ENCODE results near the gene KIZ.
A peak's percentile ranks its signal among the peaks of the same experiment; 100 is the strongest.

The KIZ gene

GRCh38 chr20:21099751-21100577, 25.9 kb upstream of the KIZ start:
- Histone ChIP-seq H3K4me1 (peaks cover 0 to 40% (median 33%) of the 10 kb centered on the region in 4 donors), H3K27ac (no peak overlapping the region), H3K36me3 (no peaks in the 10 kb centered on the region), H3K4me3 (peak overlapping the region; percentile 30 to 40), H3K9me3 (no peaks in the 10 kb centered on the region), H3K27me3 (peaks cover 0 to 85% of the 10 kb centered on the region in 2 donors)
- TF ChIP-seq CTCF (IDR thresholded peaks at IDR 0.05): no peak
- intact Hi-C loops (cut with DNase I; ENCODE audit: low total_unique reads): no loop called here
- peak in 1 of 2 donors; percentile 29 for DNase-seq

DNA sequence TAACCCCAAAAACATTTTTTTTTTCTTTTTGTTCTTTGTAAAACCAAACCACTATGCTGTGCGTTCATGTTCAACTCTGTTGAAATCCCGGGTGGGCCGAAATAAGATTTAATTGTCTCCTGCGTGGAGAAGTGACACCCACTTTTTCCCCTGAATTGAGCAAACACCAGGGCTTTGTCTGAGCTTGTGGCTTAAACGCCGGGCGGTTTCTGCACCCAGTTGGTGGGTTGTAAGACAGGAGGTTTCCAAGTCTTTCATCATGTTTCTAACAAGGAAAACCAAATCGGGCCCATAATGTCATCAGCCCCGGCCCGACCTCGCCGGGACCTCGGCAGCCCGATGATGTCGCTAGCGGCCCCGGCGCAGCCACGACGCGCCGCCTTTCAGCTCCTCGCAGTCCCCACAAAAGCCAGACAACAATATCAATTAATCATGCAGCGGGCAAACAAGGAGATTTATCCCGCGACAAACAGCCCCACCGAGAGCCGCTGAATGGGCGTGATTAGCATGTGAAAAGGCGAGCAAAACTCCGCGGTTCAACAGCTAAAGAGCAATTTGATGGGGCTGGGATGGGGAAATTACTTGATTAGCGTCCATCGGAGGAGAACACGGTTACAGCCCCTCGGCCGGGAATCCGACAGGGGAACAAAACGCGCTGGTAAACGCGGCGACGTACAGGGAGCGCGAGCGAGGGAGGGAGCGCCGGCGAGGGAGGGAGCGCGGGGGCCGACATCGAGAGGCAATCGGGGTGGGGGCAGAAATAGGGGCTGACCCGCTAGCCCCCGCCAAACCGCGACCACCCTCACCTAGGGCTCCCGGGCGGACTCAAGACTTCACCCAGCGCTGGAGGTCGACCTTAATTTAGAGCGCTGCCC, 25.1 kb upstream of the KIZ start:
- no peaks in the 10 kb centered on the region for H3K9me3 ChIP-seq
- H3K36me3 ChIP-seq: no peaks in the 10 kb centered on the region
- no peak overlapping the region for H3K27ac ChIP-seq
- TF ChIP-seq CTCF (IDR thresholded peaks at IDR 0.05): no peak
- intact Hi-C loops (cut with DNase I; ENCODE audit: low total_unique reads): no loop called here
- H3K4me3 ChIP-seq: peak overlapping the region; percentile 30 to 40
- H3K4me1 ChIP-seq: peaks cover 0 to 49% (median 41%) of the 10 kb centered on the region in 4 donors
- peaks cover 0 to 94% of the 10 kb centered on the region in 2 donors for H3K27me3 ChIP-seq
- no peak for DNase-seq

GRCh38 chr20:21101453-21101931, 24.4 kb upstream of the KIZ start:
- TF ChIP-seq CTCF (IDR thresholded peaks at IDR 0.05): no peak

GRCh38 chr20:21101932-21102575, 23.8 kb upstream of the KIZ start:
- TF ChIP-seq CTCF (IDR thresholded peaks at IDR 0.05): no peak
- Histone ChIP-seq H3K27me3 (peaks cover 0 to 99% of the 10 kb centered on the region in 2 donors), H3K9me3 (no peaks in the 10 kb centered on the region), H3K4me3 (peak overlapping the region; percentile 30 to 40), H3K36me3 (no peaks in the 10 kb centered on the region), H3K27ac (no peak overlapping the region), H3K4me1 (peaks cover 0 to 54% (median 46%) of the 10 kb centered on the region in 4 donors)
- intact Hi-C loops (cut with DNase I; ENCODE audit: low total_unique reads): no loop called here
- peak in 1 of 2 donors; percentile 42 for DNase-seq

More at GRCh38 chr20:21101453-21101931, 24.4 kb upstream of the KIZ start:
- Histone ChIP-seq H3K4me3 (peak overlapping the region; percentile 30 to 40), H3K9me3 (no peaks in the 10 kb centered on the region), H3K27me3 (peaks cover 0 to 99% of the 10 kb centered on the region in 2 donors), H3K27ac (no peak overlapping the region), H3K36me3 (no peaks in the 10 kb centered on the region), H3K4me1 (peaks cover 0 to 54% (median 46%) of the 10 kb centered on the region in 4 donors)
- intact Hi-C loops (cut with DNase I; ENCODE audit: low total_unique reads): no loop called here
- DNase-seq: no peak

GRCh38 chr20:21102603-21103311, 23.1 kb upstream of the KIZ start:
- Histone ChIP-seq H3K27ac (no peak overlapping the region), H3K27me3 (peaks cover 0 to 100% of the 10 kb centered on the region in 2 donors), H3K9me3 (no peaks in the 10 kb centered on the region), H3K36me3 (no peaks in the 10 kb centered on the region), H3K4me1 (peaks cover 0 to 54% (median 46%) of the 10 kb centered on the region in 4 donors), H3K4me3 (peak overlapping the region; percentile 30 to 40)
- no peak for TF ChIP-seq CTCF (IDR thresholded peaks at IDR 0.05)
- DNase-seq: peak; percentile 51 to 68
- intact Hi-C loops (cut with DNase I; ENCODE audit: low total_unique reads): no loop called here

Data from tibial artery (tissue), 4 donors.